GM21381 (cell line): Measurements from ENCODE around the gene MYADML2.

Source experiments
- ATAC-seq: cut with Tn5 transposase; IDR thresholded peaks from one replicate; pipeline ENCODE4 v1.9.1; 2021; ENCODE audit warnings: mild to moderate bottlenecking, moderate library complexity; ENCODE audit not compliant: unreplicated experiment

Gene MYADML2

GRCh38 chr17:81978524-81979298 lies 31.7 kb upstream of the MYADML2 start:
- no peak for ATAC-seq

GRCh38 chr17:81977211-81977808 lies 30.3 kb upstream of the MYADML2 start, which contains the start of gene ASPSCR1:
ASPSCR1 (plus strand) TSS chr17:81977629; CDS start chr17:81977647, 18 bp downstream.
- ATAC-seq, result peak; percentile 81

- ATAC-seq, result no peak
Measured at GRCh38 chr17:81976332-81977210, 29.5 kb upstream of the MYADML2 start.

- ATAC-seq, result no peak
Measured at GRCh38 chr17:81973432-81973831, 26.4 kb upstream of the MYADML2 start.

- ATAC-seq, result no peak
Measured at GRCh38 chr17:81968850-81969812, 22.1 kb upstream of the MYADML2 start.

- ATAC-seq, result no peak
Measured at GRCh38 chr17:81968396-81968745, 21.3 kb upstream of the MYADML2 start.

GRCh38 chr17:81967533-81968395 lies 20.7 kb upstream of the MYADML2 start:
- no peak for ATAC-seq

GRCh38 chr17:81967244-81967532 lies 20.2 kb upstream of the MYADML2 start:
- no peak for ATAC-seq

GRCh38 chr17:81966343-81967243 lies 19.6 kb upstream of the MYADML2 start:
- no peak for ATAC-seq

- no peak for ATAC-seq
Measured at GRCh38 chr17:81964081-81964849, 17.2 kb upstream of the MYADML2 start.

- no peak for ATAC-seq
Measured at GRCh38 chr17:81962499-81963441, 15.7 kb upstream of the MYADML2 start.

GRCh38 chr17:81961521-81962498 lies 14.8 kb upstream of the MYADML2 start:
- ATAC-seq, result no peak

- no peak for ATAC-seq
Measured at GRCh38 chr17:81961087-81961511, 14.1 kb upstream of the MYADML2 start, which contains the start of gene NOTUM. NOTUM (minus strand) TSS chr17:81961187; CDS start chr17:81960909, 278 bp downstream.

GRCh38 chr17:81960130-81960958 lies 13.3 kb upstream of the MYADML2 start:
- no peak for ATAC-seq
